Stimulated activated naive CD4-positive, alpha-beta T cell (primary cell): Measurements from ENCODE around the gene TFR2.

Source experiments
- DNase-seq, 6 experiments: peaks; one replicate each; lab custom pipeline; 2025; lab: John Stamatoyannopoulos, UW

TFR2 gene

GRCh38 chr7:100586266-100587025 is 54.9 kb downstream of the TFR2 start, which contains the start of gene FBXO24:
FBXO24 (plus strand) TSS chr7:100586328; CDS start chr7:100586626, 298 bp downstream.
- peak; percentile 97 to 100 (median 100) for DNase-seq

GRCh38 chr7:100585511-100586265 is 55.7 kb downstream of the TFR2 start, which contains the start of gene LRCH4:
LRCH4 (minus strand) TSS chr7:100586129; CDS start chr7:100586100, 29 bp downstream.
- DNase-seq, result peak; percentile 56 to 85 (median 73)

GRCh38 chr7:100584683-100585510 is 56.5 kb downstream of the TFR2 start:
- peak in 1 of 6 experiments; percentile 15 for DNase-seq

GRCh38 chr7:100584054-100584682 is 57.2 kb downstream of the TFR2 start:
- no peak for DNase-seq

- peak; percentile 33 to 89 (median 73) for DNase-seq
These were observed 58.0 kb downstream of the TFR2 start for GRCh38 chr7:100583132-100584053.

- DNase-seq, result no peak
These were observed 58.7 kb downstream of the TFR2 start for GRCh38 chr7:100582650-100583049.

- no peak for DNase-seq
These were observed 59.2 kb downstream of the TFR2 start for GRCh38 chr7:100582041-100582579.

GRCh38 chr7:100580466-100581283 is 60.7 kb downstream of the TFR2 start:
- no peak for DNase-seq

GRCh38 chr7:100578246-100579183 is 62.8 kb downstream of the TFR2 start:
- DNase-seq, result no peak

- no peak for DNase-seq
These were observed 63.8 kb downstream of the TFR2 start for GRCh38 chr7:100577507-100577906.

GRCh38 chr7:100577103-100577502 is 64.2 kb downstream of the TFR2 start:
- no peak for DNase-seq

- DNase-seq, result no peak
These were observed 64.9 kb downstream of the TFR2 start for GRCh38 chr7:100576384-100576993.

- no peak for DNase-seq
These were observed 65.5 kb downstream of the TFR2 start for GRCh38 chr7:100575746-100576383.

GRCh38 chr7:100575206-100575631 is 66.1 kb downstream of the TFR2 start:
- DNase-seq, result no peak

- no peak for DNase-seq
These were observed 66.8 kb downstream of the TFR2 start for GRCh38 chr7:100574362-100575205.

- DNase-seq, result no peak
These were observed 67.5 kb downstream of the TFR2 start, which contains the start of gene SAP25 for GRCh38 chr7:100573691-100574361. SAP25 (minus strand) TSS chr7:100573900; CDS start chr7:100573742, 158 bp downstream.
